GM21381 (cell line): ENCODE data around the gene POLD1.
A peak's percentile ranks its signal among the peaks of the same experiment; 100 is the strongest.
"Not testable (repeated sequence)": the region's sequence is repeated elsewhere in the genome, so short reads cannot be mapped to it uniquely, and the experiment has no call there.

Experiments used
- ATAC-seq: cut with Tn5 transposase; IDR thresholded peaks from one replicate; pipeline ENCODE4 v1.9.1; 2021; ENCODE audit warnings: mild to moderate bottlenecking, moderate library complexity; ENCODE audit not compliant: unreplicated experiment

Gene POLD1

GRCh38 chr19:50383852-50384684, at the start of gene POLD1:
Gene POLD1, plus strand, starts transcription at chr19:50384347. Its CDS starts 14,505 bp downstream, at chr19:50398852.
- peak; percentile 80 for ATAC-seq

- ATAC-seq: no peak
These were observed 49.3 kb upstream of the POLD1 start for GRCh38 chr19:50334741-50335421.

- ATAC-seq: not testable (repeated sequence)
These were observed 47.1 kb upstream of the POLD1 start for GRCh38 chr19:50337031-50337430.

GRCh38 chr19:50340331-50340730, 43.8 kb upstream of the POLD1 start:
- no peak for ATAC-seq

GRCh38 chr19:50341091-50341564, 43.0 kb upstream of the POLD1 start:
- no peak for ATAC-seq

- ATAC-seq: peak; percentile 53
These were observed 39.4 kb upstream of the POLD1 start for GRCh38 chr19:50344661-50345318.

- ATAC-seq: not testable (repeated sequence)
These were observed 37.0 kb upstream of the POLD1 start for GRCh38 chr19:50347089-50347581.

GRCh38 chr19:50349277-50350057, 34.7 kb upstream of the POLD1 start:
- no peak for ATAC-seq

- ATAC-seq: no peak
These were observed 31.9 kb upstream of the POLD1 start for GRCh38 chr19:50352242-50352641.

- ATAC-seq: not testable (repeated sequence)
These were observed 30.7 kb upstream of the POLD1 start for GRCh38 chr19:50353487-50353880.

GRCh38 chr19:50356691-50357177, 27.4 kb upstream of the POLD1 start:
- ATAC-seq: no peak

- ATAC-seq: peak; percentile 49
These were observed 26.7 kb upstream of the POLD1 start for GRCh38 chr19:50357178-50358100.

GRCh38 chr19:50358483-50359327, 25.4 kb upstream of the POLD1 start:
- no peak for ATAC-seq

GRCh38 chr19:50359328-50359818, 24.8 kb upstream of the POLD1 start:
- no peak for ATAC-seq

- no peak for ATAC-seq
These were observed 22.7 kb upstream of the POLD1 start for GRCh38 chr19:50361290-50362029.

GRCh38 chr19:50362030-50362412, 22.1 kb upstream of the POLD1 start:
- no peak for ATAC-seq

- no peak for ATAC-seq
These were observed 21.3 kb upstream of the POLD1 start for GRCh38 chr19:50362656-50363424.
